Skeletal muscle satellite cell (primary cell): ENCODE measurements around the gene TMEM121B.

Source experiments
- H3K27me3 ChIP-seq: 2 replicates; pipeline ENCODE4 v1.7.0; 2013; ENCODE audit warnings: low read length; ENCODE audit not compliant: control insufficient read depth, insufficient read depth
- H3K36me3 ChIP-seq: 2 replicates; pipeline ENCODE4 v1.7.0; 2013; ENCODE audit warnings: mild to moderate bottlenecking, control low read depth, low read length; ENCODE audit not compliant: insufficient read depth
- H3K4me1 ChIP-seq: 2 replicates; pipeline ENCODE4 v1.7.0; 2013; ENCODE audit warnings: low read length; ENCODE audit not compliant: control insufficient read depth, insufficient read depth
- H3K4me2 ChIP-seq: 2 replicates; pipeline ENCODE4 v1.7.0; 2013; ENCODE audit warnings: mild to moderate bottlenecking, low read length
- H3K4me3 ChIP-seq: 2 replicates; pipeline ENCODE4 v1.7.0; 2013; ENCODE audit warnings: low read length
- H3K9ac ChIP-seq: 2 replicates; pipeline ENCODE4 v1.7.0; 2013; ENCODE audit warnings: mild to moderate bottlenecking, low read depth, low read length, moderate library complexity
- H3K9me3 ChIP-seq: replicated peaks from 2 replicates; pipeline ENCODE4 v1.7.0; 2013; ENCODE audit warnings: mild to moderate bottlenecking, control low read depth, low read length

The TMEM121B gene

DNA sequence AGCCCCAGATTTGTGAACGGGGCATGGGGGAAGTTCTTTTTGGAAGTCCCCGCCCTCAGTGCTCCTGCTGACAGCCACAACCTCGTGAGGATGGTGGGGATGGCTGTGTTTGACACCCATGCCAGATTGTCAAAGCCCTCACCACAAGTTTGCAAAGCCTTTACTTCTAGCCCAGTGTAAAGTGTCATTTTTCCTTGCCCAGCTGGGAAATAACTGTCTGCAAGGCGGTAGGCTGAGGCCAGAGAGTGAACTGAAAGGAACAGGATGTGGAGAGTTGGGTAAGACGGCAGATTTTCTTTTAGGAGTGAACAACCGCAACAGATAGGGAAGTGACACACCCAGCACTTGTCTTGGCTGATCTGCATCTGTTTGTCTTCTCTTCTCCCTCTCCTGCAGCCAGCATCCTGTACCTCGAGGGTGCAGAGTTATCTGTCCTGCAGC, 22.8 kb downstream of the TMEM121B start:
- Histone ChIP-seq H3K9me3 (no peaks in the 10 kb centered on the region), H3K4me1 (peaks cover 3% of the 10 kb centered on the region), H3K4me2 (no peak overlapping the region), H3K4me3 (no peak overlapping the region), H3K27me3 (no peaks in the 10 kb centered on the region), H3K36me3 (peaks cover 51% of the 10 kb centered on the region), H3K9ac (no peak overlapping the region)

DNA sequence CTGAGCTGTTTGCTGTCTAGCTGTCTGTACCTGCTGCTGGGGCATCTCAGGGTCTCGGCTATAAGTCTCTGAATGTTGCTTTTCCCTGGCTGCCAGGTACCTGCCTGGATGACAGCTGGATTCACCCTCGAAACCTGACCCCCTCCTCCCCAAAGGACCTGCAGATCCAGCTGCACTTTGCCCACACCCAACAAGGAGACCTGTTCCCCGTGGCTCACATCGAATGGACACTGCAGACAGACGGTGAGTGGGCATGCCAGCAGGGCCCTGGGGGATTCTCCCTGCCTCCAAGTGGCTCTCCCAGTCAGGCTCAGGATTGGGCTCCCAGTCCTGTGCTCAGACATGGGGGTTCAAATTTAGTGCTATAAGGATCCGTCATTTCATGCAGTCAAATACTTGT, 23.5 kb downstream of the TMEM121B start:
- H3K27me3 ChIP-seq: no peaks in the 10 kb centered on the region
- H3K36me3 ChIP-seq: peaks cover 45% of the 10 kb centered on the region
- H3K4me3 ChIP-seq: no peak overlapping the region
- H3K4me1 ChIP-seq: peaks cover 3% of the 10 kb centered on the region
- no peak overlapping the region for H3K4me2 ChIP-seq
- no peaks in the 10 kb centered on the region for H3K9me3 ChIP-seq
- no peak overlapping the region for H3K9ac ChIP-seq

DNA sequence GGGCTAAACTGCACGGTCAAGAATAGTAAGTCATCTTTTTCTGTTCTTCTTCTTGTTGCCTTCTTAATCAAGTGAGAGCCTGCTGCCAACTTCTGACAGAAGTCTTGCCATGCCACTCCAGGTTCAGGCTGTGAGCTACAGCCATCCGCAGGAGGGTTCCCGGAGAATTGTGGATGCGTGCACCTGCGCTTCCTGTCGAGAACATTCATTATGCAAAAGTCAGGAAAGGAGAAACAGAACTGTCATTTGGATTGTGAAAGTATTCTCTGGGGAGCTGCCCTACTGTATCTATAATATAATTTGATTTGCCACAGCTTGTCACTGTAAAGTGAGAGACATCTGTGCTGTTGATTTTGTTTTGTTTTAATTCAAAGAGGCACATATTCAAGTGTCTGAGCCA, 24.1 kb downstream of the TMEM121B start:
- no peak overlapping the region for H3K9ac ChIP-seq
- H3K4me1 ChIP-seq: peaks cover 2% of the 10 kb centered on the region
- H3K9me3 ChIP-seq: no peaks in the 10 kb centered on the region
- peaks cover 43% of the 10 kb centered on the region for H3K36me3 ChIP-seq
- no peaks in the 10 kb centered on the region for H3K27me3 ChIP-seq
- H3K4me3 ChIP-seq: no peak overlapping the region
- H3K4me2 ChIP-seq: no peak overlapping the region

DNA sequence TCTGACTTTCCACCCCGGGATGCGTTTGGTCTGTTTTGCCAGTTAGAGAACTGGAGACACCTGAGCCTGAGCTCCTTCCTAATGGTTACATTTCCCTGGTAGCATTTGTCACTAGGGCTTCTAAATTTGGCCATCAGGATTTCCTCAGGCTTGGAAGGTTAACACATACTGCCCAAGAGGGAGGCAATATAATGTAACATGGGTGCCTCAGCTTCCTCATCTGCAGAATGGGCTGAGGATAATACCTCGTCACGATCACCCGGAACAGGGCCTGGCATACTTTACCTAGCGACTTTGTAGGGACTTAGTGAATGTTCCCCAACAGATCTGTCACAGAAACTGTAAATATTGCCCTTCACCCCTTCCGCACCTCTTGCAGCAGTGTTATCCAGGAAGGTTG, 25.1 kb downstream of the TMEM121B start:
- Histone ChIP-seq H3K4me2 (no peak overlapping the region), H3K9ac (no peak overlapping the region), H3K4me1 (no peaks in the 10 kb centered on the region), H3K36me3 (peaks cover 33% of the 10 kb centered on the region), H3K9me3 (no peaks in the 10 kb centered on the region), H3K27me3 (no peaks in the 10 kb centered on the region), H3K4me3 (no peak overlapping the region)

DNA sequence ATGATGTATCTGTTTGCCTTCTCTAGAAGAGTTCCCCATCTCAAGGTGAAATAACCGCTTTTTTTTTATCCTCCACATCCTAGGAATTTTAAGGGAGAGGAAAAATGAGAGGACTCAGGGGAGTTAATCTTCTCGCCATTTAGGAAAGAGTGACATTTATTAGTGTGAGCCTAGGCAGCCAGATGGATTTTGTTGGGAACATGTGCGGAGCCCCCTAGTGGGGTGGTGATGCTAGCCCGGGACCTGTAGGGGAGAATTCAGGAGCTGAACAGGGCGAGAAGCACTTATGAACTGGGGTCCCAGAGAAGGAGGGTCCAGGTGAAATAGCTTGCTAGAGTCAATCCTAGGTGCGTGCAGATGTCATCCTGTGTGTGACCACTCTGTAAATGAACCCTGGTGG, 25.6 kb downstream of the TMEM121B start:
- Histone ChIP-seq H3K27me3 (no peaks in the 10 kb centered on the region), H3K36me3 (peaks cover 28% of the 10 kb centered on the region), H3K9ac (no peak overlapping the region), H3K4me2 (no peak overlapping the region), H3K9me3 (no peaks in the 10 kb centered on the region), H3K4me1 (no peaks in the 10 kb centered on the region), H3K4me3 (no peak overlapping the region)

DNA sequence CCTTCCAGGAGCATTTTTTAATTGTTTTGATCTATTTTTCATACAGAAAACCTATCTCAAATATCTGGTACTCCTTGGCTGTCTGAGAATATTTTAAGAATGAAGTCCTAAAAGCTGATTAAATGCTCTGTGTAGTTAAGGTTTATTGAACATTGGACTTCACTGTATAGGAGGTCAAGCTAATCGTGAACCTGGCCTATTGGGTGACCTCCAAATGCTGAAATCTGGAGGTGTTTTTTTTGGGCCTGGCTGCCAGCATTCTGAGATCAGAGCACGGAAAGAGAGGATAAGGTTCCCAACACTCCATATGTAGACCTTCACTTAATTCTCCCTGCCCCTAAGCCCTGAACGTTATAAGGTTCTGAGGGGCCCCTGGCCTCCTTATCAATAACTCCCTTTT, 28.1 kb downstream of the TMEM121B start:
- Histone ChIP-seq H3K4me2 (no peak overlapping the region), H3K9me3 (no peaks in the 10 kb centered on the region), H3K27me3 (no peaks in the 10 kb centered on the region), H3K4me3 (no peak overlapping the region), H3K36me3 (peaks cover 7% of the 10 kb centered on the region), H3K4me1 (peaks cover under 1% of the 10 kb centered on the region), H3K9ac (no peak overlapping the region)

DNA sequence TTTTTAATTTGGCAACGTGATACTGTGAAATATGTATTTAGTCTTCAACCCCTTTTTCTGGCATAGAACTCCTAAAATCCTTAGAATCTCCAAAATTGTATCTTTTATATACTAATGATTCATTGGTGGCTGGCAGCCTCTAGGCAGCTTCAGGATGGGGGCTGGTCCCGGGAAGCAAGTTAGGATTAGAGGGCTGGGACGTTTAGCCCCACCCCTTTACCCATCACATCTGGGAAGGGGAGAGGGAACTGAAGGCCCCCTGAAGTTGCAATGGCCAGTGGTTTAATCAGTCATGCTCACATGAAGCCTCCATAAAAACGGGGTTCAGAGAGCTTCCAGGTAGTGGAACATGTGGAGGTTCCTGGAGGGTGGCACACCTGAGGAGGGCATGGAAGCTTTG, 29.3 kb downstream of the TMEM121B start:
- Histone ChIP-seq H3K4me1 (peaks cover 13% of the 10 kb centered on the region), H3K27me3 (no peaks in the 10 kb centered on the region), H3K9ac (no peak overlapping the region), H3K36me3 (no peaks in the 10 kb centered on the region), H3K4me2 (no peak overlapping the region), H3K4me3 (no peak overlapping the region), H3K9me3 (no peaks in the 10 kb centered on the region)

DNA sequence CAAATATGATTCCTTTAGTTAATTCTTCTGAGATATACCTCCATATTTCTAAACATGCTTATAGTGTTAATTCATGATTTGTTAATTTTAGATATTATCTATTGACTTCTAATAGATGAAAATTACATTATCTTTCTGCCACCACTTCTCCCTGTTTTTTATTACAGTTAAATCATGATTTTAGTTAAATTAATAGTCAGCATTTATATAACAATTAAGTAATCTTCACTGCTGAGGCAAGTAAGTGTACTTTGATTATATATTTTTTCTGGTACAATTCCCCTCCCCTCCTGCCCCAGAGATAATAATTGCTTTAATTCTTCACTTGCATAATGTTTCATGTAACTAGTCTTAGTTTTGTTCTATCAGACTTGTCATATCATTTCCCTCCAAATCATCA, 30.6 kb downstream of the TMEM121B start:
- Histone ChIP-seq H3K9ac (no peak overlapping the region), H3K4me1 (peaks cover 25% of the 10 kb centered on the region), H3K4me3 (no peak overlapping the region), H3K27me3 (no peaks in the 10 kb centered on the region), H3K9me3 (no peaks in the 10 kb centered on the region), H3K4me2 (no peak overlapping the region), H3K36me3 (no peaks in the 10 kb centered on the region)

DNA sequence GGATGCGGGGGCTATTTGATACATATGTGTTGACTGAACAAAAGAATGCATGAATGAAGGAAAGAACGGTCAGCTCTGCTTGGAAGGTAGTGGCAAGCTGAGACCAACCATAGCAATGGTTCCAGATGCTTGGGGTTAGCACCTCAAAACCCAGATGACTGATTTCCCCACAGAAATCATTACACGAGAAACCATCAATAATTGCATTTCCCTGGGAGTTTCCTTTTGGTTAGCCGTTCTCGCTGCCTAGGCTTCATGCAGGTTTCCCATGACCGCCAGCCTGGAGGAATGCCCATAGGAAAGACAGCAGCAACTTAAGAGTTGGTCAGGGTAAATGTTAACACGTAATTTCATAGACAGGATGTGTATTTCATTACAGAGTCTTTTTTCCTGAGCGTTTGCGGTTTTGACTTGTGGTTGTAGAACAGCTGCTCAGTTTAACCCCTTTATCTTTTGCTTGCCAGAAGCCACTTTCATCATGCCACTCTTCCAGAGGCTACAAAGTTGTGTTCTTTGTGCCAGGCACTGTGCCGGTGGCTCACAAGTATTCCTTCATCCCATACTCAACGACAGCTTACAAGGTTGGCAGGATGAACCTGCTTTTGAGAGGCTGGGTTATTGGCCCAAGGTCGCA, 33.5 kb downstream of the TMEM121B start:
- peaks cover 34% of the 10 kb centered on the region for H3K4me1 ChIP-seq
- H3K9me3 ChIP-seq: no peaks in the 10 kb centered on the region
- H3K36me3 ChIP-seq: no peaks in the 10 kb centered on the region
- no peak overlapping the region for H3K4me3 ChIP-seq
- H3K27me3 ChIP-seq: no peaks in the 10 kb centered on the region
- H3K4me2 ChIP-seq: peak overlapping the region; percentile 92
- H3K9ac ChIP-seq: no peak overlapping the region

DNA sequence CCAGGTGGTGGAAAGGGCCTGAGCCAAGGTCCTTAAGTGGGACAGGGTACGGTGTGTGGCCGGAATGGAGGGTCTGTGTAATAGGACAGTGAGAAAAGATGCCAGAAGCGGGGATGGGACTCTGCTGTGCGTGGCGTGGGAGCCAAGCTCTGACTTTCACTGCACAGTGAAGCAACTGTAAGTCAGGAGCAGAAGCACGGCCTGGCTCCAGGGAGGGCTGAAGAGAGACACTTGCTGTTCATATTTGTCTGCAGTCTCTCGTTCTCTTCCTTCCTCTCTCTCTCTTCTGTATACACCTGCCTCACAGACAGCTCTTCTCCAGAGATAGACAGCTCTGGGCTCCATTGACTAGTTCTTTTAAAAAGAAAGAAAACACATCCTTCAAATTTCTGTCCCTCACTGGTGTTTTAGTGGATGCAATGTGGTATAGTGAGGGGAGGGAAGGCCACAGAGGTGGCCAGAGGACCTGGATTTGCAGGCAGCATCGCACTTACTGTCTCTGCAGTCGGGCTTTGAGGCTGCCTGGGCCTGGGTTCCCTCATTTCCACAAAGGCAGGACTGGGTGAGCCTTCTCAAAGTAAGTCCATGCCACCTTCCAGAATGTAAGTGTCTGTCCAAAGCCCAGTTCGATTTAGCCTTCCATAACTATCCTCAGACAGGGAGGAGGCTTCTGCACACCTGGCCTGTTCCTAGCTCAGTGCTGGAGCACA, 34.2 kb downstream of the TMEM121B start:
- peaks cover 34% of the 10 kb centered on the region for H3K4me1 ChIP-seq
- no peak overlapping the region for H3K9ac ChIP-seq
- H3K4me2 ChIP-seq: peak overlapping the region; percentile 92
- H3K36me3 ChIP-seq: no peaks in the 10 kb centered on the region
- no peaks in the 10 kb centered on the region for H3K9me3 ChIP-seq
- H3K27me3 ChIP-seq: no peaks in the 10 kb centered on the region
- peak overlapping the region; percentile 14 for H3K4me3 ChIP-seq

DNA sequence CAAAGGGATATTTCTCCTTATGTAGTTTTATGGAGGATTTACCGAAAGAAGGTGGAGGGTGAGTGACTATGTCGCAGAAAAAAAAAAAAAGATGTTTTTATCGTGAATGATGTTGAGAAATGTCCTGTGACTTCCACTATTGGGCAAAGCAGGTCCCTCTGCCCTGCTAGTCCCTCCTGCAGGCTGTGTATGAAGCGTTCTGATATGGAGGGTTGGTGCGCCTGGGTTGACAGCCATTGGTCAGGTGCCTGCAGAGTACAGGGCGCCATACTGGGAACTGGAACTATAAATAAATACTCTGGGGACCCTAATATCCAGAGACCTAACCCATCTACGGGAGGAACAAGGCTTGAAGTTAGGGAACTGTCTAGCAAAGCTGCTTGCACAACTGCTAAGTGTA, 34.9 kb downstream of the TMEM121B start:
- peaks cover 34% of the 10 kb centered on the region for H3K4me1 ChIP-seq
- no peaks in the 10 kb centered on the region for H3K9me3 ChIP-seq
- no peak overlapping the region for H3K9ac ChIP-seq
- peak overlapping the region; percentile 84 for H3K4me3 ChIP-seq
- no peaks in the 10 kb centered on the region for H3K27me3 ChIP-seq
- peak overlapping the region; percentile 92 for H3K4me2 ChIP-seq
- H3K36me3 ChIP-seq: no peaks in the 10 kb centered on the region
